DND-41 (cell line): ENCODE data around the gene PRR14.

Source experiments
- ATAC-seq: fragments of 200-7000 bp; cut with Tn5 transposase; 3 replicates; pipeline ENCODE4 v1.9.1; 2021; ENCODE audit warnings: low read depth; ENCODE audit not compliant: insufficient read depth
- DNase-seq: peaks from one replicate; pipeline ENCODE4 v3.0.0-alpha.2; 2020
- H2AFZ ChIP-seq: 2 replicates; pipeline ENCODE4 v1.6.0; 2012; ENCODE audit warnings: low read depth, low read length
- H3K27ac ChIP-seq: 2 replicates; pipeline ENCODE4 v1.5.1; 2012; ENCODE audit warnings: low read length, inconsistent platforms
- H3K27me3 ChIP-seq: fragments of 200-600 bp; sonication (generic); 2 replicates; pipeline ENCODE4 v1.6.0; 2012; ENCODE audit warnings: low read length, mild to moderate bottlenecking, inconsistent platforms; ENCODE audit not compliant: insufficient read depth, poor library complexity
- H3K36me3 ChIP-seq: 2 replicates; pipeline ENCODE4 v1.5.1; 2012; ENCODE audit warnings: low read length, inconsistent platforms; ENCODE audit not compliant: insufficient read depth
- H3K4me1 ChIP-seq: 2 replicates; pipeline ENCODE4 v1.5.1; 2012; ENCODE audit warnings: mild to moderate bottlenecking, low read length; ENCODE audit not compliant: insufficient read depth
- H3K4me2 ChIP-seq: 2 replicates; pipeline ENCODE4 v1.6.0; 2012; ENCODE audit warnings: mild to moderate bottlenecking, moderate library complexity, low read length, inconsistent platforms; ENCODE audit not compliant: insufficient read depth
- H3K4me3 ChIP-seq, 2 experiments: fragments of 200-600 bp in 1 of 2; shearing (Covaris generic) in 1 of 2; 2 replicates each; pipeline ENCODE4 v1.5.1; 2012 to 2016; ENCODE audit warnings: inconsistent platforms in 2 of 2, low read length in 2 of 2, mild to moderate bottlenecking in 2 of 2, low read depth in 1 of 2, moderate library complexity in 1 of 2
- H3K79me2 ChIP-seq: 2 replicates; pipeline ENCODE4 v1.6.0; 2012; ENCODE audit warnings: low read length, inconsistent platforms; ENCODE audit not compliant: insufficient read depth
- H3K9ac ChIP-seq: 2 replicates; pipeline ENCODE4 v1.6.0; 2012; ENCODE audit warnings: low read depth, mild to moderate bottlenecking, inconsistent platforms, low read length, moderate library complexity
- H3K9me3 ChIP-seq: 2 replicates; pipeline ENCODE4 v1.5.1; 2012; ENCODE audit warnings: low read length, moderate library complexity, mild to moderate bottlenecking, inconsistent platforms; ENCODE audit not compliant: insufficient read depth, severe bottlenecking
- H4K20me1 ChIP-seq: 2 replicates; pipeline ENCODE4 v1.6.0; 2012; ENCODE audit warnings: low read length; ENCODE audit not compliant: insufficient read depth
- CTCF ChIP-seq: IDR thresholded peaks from 2 replicates; pipeline ENCODE4 v1.5.1; 2012; ENCODE audit warnings: borderline replicate concordance, low read length, moderate library complexity, mild to moderate bottlenecking; ENCODE audit not compliant: poor library complexity, severe bottlenecking; ENCODE audit errors: extremely low read depth
- EZH2 ChIP-seq: IDR thresholded peaks from 3 replicates; pipeline ENCODE4 v1.6.1; 2012; ENCODE audit warnings: borderline replicate concordance, low read depth, mild to moderate bottlenecking, moderate library complexity, low read length, inconsistent platforms; ENCODE audit not compliant: severe bottlenecking

Gene PRR14

GRCh38 chr16:30620169-30620568 is 30.6 kb upstream of the PRR14 start:
- no peak for DNase-seq
- no peak overlapping the region for H3K27ac ChIP-seq

GRCh38 chr16:30621765-30622164 is 29.0 kb upstream of the PRR14 start:
- H3K9ac ChIP-seq, result no peak overlapping the region
- H3K4me2 ChIP-seq, result no peak overlapping the region
- no peaks in the 10 kb centered on the region for H3K36me3 ChIP-seq
- DNase-seq (no peak), ATAC-seq (no peak)
- TF ChIP-seq CTCF (no peak), EZH2 (no peak)
- H3K79me2 ChIP-seq, result no peaks in the 10 kb centered on the region
- H2AFZ ChIP-seq, result no peak overlapping the region
- H3K4me3 ChIP-seq, result no peak overlapping the region
- no peaks in the 10 kb centered on the region for H3K27me3 ChIP-seq
- no peaks in the 10 kb centered on the region for H3K9me3 ChIP-seq
- H3K4me1 ChIP-seq, result no peaks in the 10 kb centered on the region
- no peaks in the 10 kb centered on the region for H4K20me1 ChIP-seq
- H3K27ac ChIP-seq, result no peak overlapping the region

More at GRCh38 chr16:30620169-30620568, 30.6 kb upstream of the PRR14 start:
- Histone ChIP-seq H3K4me3 (no peak overlapping the region), H3K27me3 (no peaks in the 10 kb centered on the region), H3K36me3 (no peaks in the 10 kb centered on the region), H3K9me3 (no peaks in the 10 kb centered on the region), H3K79me2 (no peaks in the 10 kb centered on the region), H3K9ac (no peak overlapping the region), H3K4me1 (no peaks in the 10 kb centered on the region), H2AFZ (no peak overlapping the region), H4K20me1 (no peaks in the 10 kb centered on the region), H3K4me2 (no peak overlapping the region)
- ATAC-seq, result no peak
- TF ChIP-seq EZH2 (no peak), CTCF (no peak)

- Histone ChIP-seq H2AFZ (no peak overlapping the region), H3K4me2 (no peak overlapping the region), H3K79me2 (no peaks in the 10 kb centered on the region), H3K9me3 (no peaks in the 10 kb centered on the region), H3K4me3 (no peak overlapping the region), H3K4me1 (no peaks in the 10 kb centered on the region), H3K36me3 (no peaks in the 10 kb centered on the region), H4K20me1 (no peaks in the 10 kb centered on the region), H3K27me3 (no peaks in the 10 kb centered on the region), H3K9ac (no peak overlapping the region), H3K27ac (no peak overlapping the region)
- ATAC-seq (no peak), DNase-seq (no peak)
- TF ChIP-seq CTCF, result no peak
- no peak for TF ChIP-seq EZH2
Measured at GRCh38 chr16:30622455-30623032, 28.2 kb upstream of the PRR14 start.
